ENCODE measurements around the gene IL10RB. TPM values are rescaled to one million over a fixed set of nuclear protein-coding genes. Genes with fewer than 3 reads are reported as not detected.

IL10RB gene
- total and polyA plus RNA-seq, 2 of the 8 experiments (the other 6 are each of a cell fraction or from before 2014, with no cell fraction given), result 2.7 to 3.2 TPM

DNA sequence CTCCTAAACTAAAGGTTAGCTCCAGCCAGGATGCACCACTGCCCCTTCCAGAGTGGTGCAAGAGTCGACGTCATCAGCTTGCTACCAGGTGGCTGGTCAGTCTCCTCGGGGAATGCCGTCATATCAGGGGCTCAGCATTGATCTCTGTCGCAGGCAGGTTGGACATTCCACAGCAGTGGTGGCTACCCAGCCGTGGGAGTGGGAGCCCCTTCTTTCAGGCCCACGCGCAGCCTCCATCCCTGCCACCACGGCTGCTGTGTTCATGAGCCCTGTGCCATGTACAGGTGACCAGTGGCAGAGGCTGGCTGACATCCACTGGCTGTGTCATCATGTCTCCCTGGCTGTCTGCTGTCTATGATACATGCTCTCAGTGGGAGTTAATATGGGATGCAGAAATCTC lies 25.5 kb downstream of the IL10RB start (continued):
- TF ChIP-seq EP300 (IDR thresholded peaks at IDR 0.05; ENCODE audit: borderline replicate concordance in 1 of 2, low read depth in 2 of 2, low read length in 2 of 2) (no peak), SP4 (IDR thresholded peaks at IDR 0.05; ENCODE audit: low read length) (no peak)

All from H1 (cell line).